HG03066 (cell line): ENCODE data around the gene ATAD1.
"Not testable (repeated sequence)": the region's sequence is repeated elsewhere in the genome, so short reads cannot be mapped to it uniquely, and the experiment has no call there.

Source experiments
- ATAC-seq: cut with Tn5 transposase; IDR thresholded peaks from one replicate; pipeline ENCODE4 v1.9.1; 2021; ENCODE audit warnings: low read depth; ENCODE audit not compliant: unreplicated experiment

The ATAD1 gene

GRCh38 chr10:87760195-87760905, 57.7 kb downstream of the ATAD1 start:
- ATAC-seq, result no peak

GRCh38 chr10:87759551-87759950, 58.5 kb downstream of the ATAD1 start:
- no peak for ATAC-seq

DNA sequence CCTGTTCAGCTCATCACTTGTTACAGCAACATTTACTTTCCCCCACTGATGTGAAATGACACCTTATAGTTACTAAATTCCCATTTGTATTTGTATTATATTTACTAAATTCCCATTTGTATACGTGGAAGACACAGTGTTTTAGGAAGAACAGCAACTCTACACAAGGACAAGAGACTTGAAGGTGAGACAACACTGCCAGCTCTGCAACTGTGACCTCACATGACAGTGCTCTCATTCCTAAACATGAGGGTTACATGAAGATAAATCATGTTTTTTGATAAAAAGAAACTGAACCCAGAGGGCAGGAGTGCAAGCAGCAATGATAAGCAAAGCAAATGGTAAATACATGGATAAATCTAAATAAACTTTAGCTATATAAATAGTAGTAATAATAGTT, 60.3 kb downstream of the ATAD1 start:
- no peak for ATAC-seq

GRCh38 chr10:87753995-87754866, 63.8 kb downstream of the ATAD1 start:
- ATAC-seq, result no peak

GRCh38 chr10:87752566-87752965, 65.5 kb downstream of the ATAD1 start:
- no peak for ATAC-seq

- no peak for ATAC-seq
Measured at GRCh38 chr10:87751274-87751673, 66.8 kb downstream of the ATAD1 start.

GRCh38 chr10:87750817-87751216, 67.2 kb downstream of the ATAD1 start:
- no peak for ATAC-seq

GRCh38 chr10:87750001-87750671, 67.9 kb downstream of the ATAD1 start:
- ATAC-seq, result no peak

- not testable (repeated sequence) for ATAC-seq
Measured at GRCh38 chr10:87748244-87748643, 69.8 kb downstream of the ATAD1 start.

GRCh38 chr10:87746911-87747310, 71.1 kb downstream of the ATAD1 start:
- ATAC-seq, result no peak

DNA sequence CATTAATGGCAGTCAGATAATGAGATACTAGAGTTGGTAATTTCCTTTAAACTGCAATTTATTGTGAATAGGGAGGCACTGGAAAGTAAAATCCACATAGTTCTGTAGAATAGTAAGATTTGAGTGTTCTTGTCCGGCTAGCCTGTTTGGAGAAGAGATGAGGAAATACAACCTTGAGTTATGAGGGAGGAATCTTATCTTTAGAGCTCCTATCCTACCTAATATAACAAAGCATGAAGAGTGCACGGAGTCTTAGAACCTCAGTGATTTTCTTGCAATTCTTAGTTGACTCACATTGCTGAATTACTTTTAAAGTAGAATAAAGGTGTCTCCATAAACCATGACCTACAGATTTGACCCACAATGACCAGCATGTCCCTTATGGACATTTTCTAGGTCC, 73.4 kb downstream of the ATAD1 start:
- ATAC-seq, result no peak

- not testable (repeated sequence) for ATAC-seq
Measured at GRCh38 chr10:87742992-87743610, 74.9 kb downstream of the ATAD1 start.

DNA sequence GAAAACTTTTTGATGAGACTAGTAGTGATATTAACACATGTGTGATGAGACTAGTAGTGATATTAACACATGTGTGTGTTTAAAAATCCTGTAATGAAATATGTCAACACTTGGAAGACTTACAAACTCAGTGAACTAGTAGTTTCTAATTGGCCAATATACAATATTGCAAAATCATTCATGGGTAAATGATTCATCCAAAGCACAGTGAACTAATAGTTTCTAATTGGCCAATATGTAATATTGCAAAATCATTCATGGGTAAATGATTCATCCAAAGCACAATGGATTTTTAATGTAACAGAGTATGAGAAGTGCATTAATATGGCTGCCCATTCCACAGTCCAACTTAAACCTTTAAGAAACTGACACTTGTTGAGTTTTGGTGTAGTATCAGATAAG, 77.8 kb downstream of the ATAD1 start:
- no peak for ATAC-seq

GRCh38 chr10:87739703-87740102, 78.3 kb downstream of the ATAD1 start:
- ATAC-seq, result no peak

DNA sequence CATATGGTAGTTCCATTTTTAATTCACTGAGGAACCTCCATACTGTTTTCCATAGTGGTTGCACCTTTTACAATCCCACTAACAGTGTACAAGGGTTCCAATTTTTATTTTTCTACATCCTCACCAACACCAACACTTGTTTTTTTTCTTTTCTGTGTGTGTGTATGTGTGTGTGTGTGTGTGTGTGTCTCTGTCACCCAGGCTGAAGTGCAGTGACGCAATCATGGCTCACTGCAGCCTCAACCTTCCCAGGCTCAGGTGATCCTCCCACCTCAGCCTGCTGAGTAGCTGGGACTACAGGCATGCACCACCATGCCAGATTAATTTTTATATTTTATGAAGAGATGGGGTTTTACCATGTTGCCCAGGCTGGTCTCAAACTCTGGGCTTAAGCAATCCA, 79.8 kb downstream of the ATAD1 start:
- ATAC-seq, result not testable (repeated sequence)

GRCh38 chr10:87734987-87735827, 82.8 kb downstream of the ATAD1 start:
- ATAC-seq, result no peak

DNA sequence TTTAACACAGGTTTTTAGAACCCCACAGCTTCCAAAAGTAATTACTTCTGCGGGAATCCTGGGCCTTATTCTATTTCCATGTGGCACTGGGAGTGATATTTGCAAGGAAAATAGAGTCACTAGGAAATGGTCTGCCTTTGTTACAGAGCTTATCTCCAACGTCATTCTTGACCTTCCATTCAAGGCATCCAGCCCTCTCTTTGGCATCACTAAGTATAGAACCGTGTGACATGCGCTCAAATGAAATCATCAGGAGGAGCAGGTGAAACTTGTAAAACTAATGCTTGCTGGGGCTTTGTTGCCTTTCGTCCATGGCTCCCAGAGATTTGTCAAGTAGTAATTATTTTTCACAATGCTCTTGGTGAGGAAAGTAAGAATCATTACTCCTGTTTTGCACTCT, 84.9 kb downstream of the ATAD1 start:
- no peak for ATAC-seq

DNA sequence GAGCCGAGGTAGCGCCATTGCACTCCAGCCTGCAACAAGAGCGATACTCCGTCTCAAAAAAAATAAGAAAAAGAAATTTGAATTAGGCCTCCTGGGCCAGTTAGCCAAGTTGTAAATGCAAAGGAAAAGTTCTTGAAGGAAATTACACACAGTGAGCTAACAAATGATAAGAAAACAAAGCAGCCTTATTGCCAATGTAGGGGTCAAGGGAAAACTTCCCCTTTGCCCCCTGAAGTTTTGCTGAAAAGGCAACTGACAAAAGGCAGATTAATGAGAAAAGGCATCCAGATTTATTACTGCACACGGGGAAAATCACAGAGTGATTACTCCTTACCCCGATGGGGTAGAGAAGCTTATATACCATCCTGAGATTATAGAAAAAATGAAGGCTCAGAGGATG, 88.1 kb downstream of the ATAD1 start:
- no peak for ATAC-seq

- ATAC-seq, result no peak
Measured at GRCh38 chr10:87724789-87725188, 93.2 kb downstream of the ATAD1 start.

- no peak for ATAC-seq
Measured at GRCh38 chr10:87723500-87723899, 94.5 kb downstream of the ATAD1 start.
